GM18861 (cell line): ENCODE results near the gene CCDC169.
"Not testable (repeated sequence)": the region's sequence is repeated elsewhere in the genome, so short reads cannot be mapped to it uniquely, and the experiment has no call there.

ENCODE experiments used
- ATAC-seq: cut with Tn5 transposase; IDR thresholded peaks from one replicate; pipeline ENCODE4 v1.9.1; 2021; ENCODE audit not compliant: unreplicated experiment

Gene CCDC169

GRCh38 chr13:36319793-36320192 is 22.2 kb upstream of the CCDC169 start:
- not testable (repeated sequence) for ATAC-seq

GRCh38 chr13:36313047-36313969 is 15.7 kb upstream of the CCDC169 start:
- no peak for ATAC-seq

- ATAC-seq: no peak
Measured at GRCh38 chr13:36310417-36311108, 12.9 kb upstream of the CCDC169 start.

- no peak for ATAC-seq
Measured at GRCh38 chr13:36302289-36302688, 4.7 kb upstream of the CCDC169 start.

- ATAC-seq: not testable (repeated sequence)
Measured at GRCh38 chr13:36299469-36299868, 1.9 kb upstream of the CCDC169 start.

- ATAC-seq: no peak
Measured at GRCh38 chr13:36298535-36299068, 988 bp upstream of the CCDC169 start.

- ATAC-seq: no peak
Measured at GRCh38 chr13:36294096-36294495, 3.5 kb downstream of the CCDC169 start.

- no peak for ATAC-seq
Measured at GRCh38 chr13:36293497-36293896, 4.1 kb downstream of the CCDC169 start.

GRCh38 chr13:36288794-36289391 is 8.7 kb downstream of the CCDC169 start:
- ATAC-seq: no peak

GRCh38 chr13:36286006-36286405 is 11.6 kb downstream of the CCDC169 start:
- ATAC-seq: no peak

GRCh38 chr13:36282821-36283432 is 14.7 kb downstream of the CCDC169 start:
- no peak for ATAC-seq

- no peak for ATAC-seq
Measured at GRCh38 chr13:36275190-36276002, 22.2 kb downstream of the CCDC169 start.

GRCh38 chr13:36273431-36273830 is 24.2 kb downstream of the CCDC169 start:
- ATAC-seq: no peak

- no peak for ATAC-seq
Measured at GRCh38 chr13:36261976-36262375, 35.6 kb downstream of the CCDC169 start.

GRCh38 chr13:36261011-36261410 is 36.6 kb downstream of the CCDC169 start:
- ATAC-seq: no peak

- ATAC-seq: no peak
Measured at GRCh38 chr13:36259361-36260137, 38.1 kb downstream of the CCDC169 start.

- ATAC-seq: no peak
Measured at GRCh38 chr13:36258831-36259230, 38.8 kb downstream of the CCDC169 start.

- no peak for ATAC-seq
Measured at GRCh38 chr13:36251526-36251925, 46.1 kb downstream of the CCDC169 start.

GRCh38 chr13:36251017-36251416 is 46.6 kb downstream of the CCDC169 start:
- ATAC-seq: no peak
